ENCODE results near the gene MRPL34.

The MRPL34 gene

GRCh38 chr19:17311455-17312188 is 6.0 kb downstream of the MRPL34 start:
- DNase-seq = no peak

- DNase-seq = no peak
Measured at GRCh38 chr19:17312189-17313113, 6.8 kb downstream of the MRPL34 start.

- no peak for DNase-seq
Measured at GRCh38 chr19:17314007-17314593, 8.4 kb downstream of the MRPL34 start.

GRCh38 chr19:17318966-17319365 is 13.3 kb downstream of the MRPL34 start:
- no peak for DNase-seq

- no peak for DNase-seq
Measured at GRCh38 chr19:17319473-17320238, 14.0 kb downstream of the MRPL34 start.

- no peak for DNase-seq
Measured at GRCh38 chr19:17320435-17320834, 14.8 kb downstream of the MRPL34 start.

- no peak for DNase-seq
Measured at GRCh38 chr19:17321655-17322489, 16.2 kb downstream of the MRPL34 start.

GRCh38 chr19:17322854-17323253 is 17.2 kb downstream of the MRPL34 start:
- DNase-seq = no peak

- DNase-seq = no peak
Measured at GRCh38 chr19:17323300-17323963, 17.8 kb downstream of the MRPL34 start.

GRCh38 chr19:17323964-17324332 is 18.3 kb downstream of the MRPL34 start:
- no peak for DNase-seq

- DNase-seq = no peak
Measured at GRCh38 chr19:17324357-17325114, 18.9 kb downstream of the MRPL34 start.

GRCh38 chr19:17325133-17325532 is 19.5 kb downstream of the MRPL34 start:
- no peak for DNase-seq

GRCh38 chr19:17325881-17326594 is 20.4 kb downstream of the MRPL34 start:
- no peak for DNase-seq

- DNase-seq = no peak
Measured at GRCh38 chr19:17326595-17326966, 20.9 kb downstream of the MRPL34 start.

- DNase-seq = peak; percentile 82
Measured at GRCh38 chr19:17327068-17327653, 21.5 kb downstream of the MRPL34 start.

- peak; percentile 94 for DNase-seq
Measured at GRCh38 chr19:17327654-17328516, 22.2 kb downstream of the MRPL34 start.

- DNase-seq = peak; percentile 52
Measured at GRCh38 chr19:17328517-17329365, 23.1 kb downstream of the MRPL34 start.

All from NCI-H146 (cell line).